Effector memory CD8-positive, alpha-beta T cell (primary cell): ENCODE data around the gene ACTR8.
"Not testable (repeated sequence)": the region's sequence is repeated elsewhere in the genome, so short reads cannot be mapped to it uniquely, and the experiment has no call there.

Experiments
- ATAC-seq: fragments of 150-1000 bp; cut with Tn5 transposase; replicated peaks from 2 replicates; pipeline ENCODE4 v1.10.0; 2021; ENCODE audit warnings: mild to moderate bottlenecking, moderate library complexity
- DNase-seq, 3 experiments: peaks; one replicate each; pipeline ENCODE4 v3.0.0; 2021
- H3K27ac Mint-ChIP-seq, 2 donors: one replicate each; pipeline ENCODE4 v1.8.0; 2022; ENCODE audit warnings: mild to moderate bottlenecking in 2 of 2, mixed read lengths in 2 of 2, moderate library complexity in 2 of 2
- H3K27me3 Mint-ChIP-seq, 2 donors: one replicate each; pipeline ENCODE4 v1.8.0; 2022; ENCODE audit warnings: mixed read lengths in 2 of 2
- H3K36me3 Mint-ChIP-seq: one replicate; pipeline ENCODE4 v1.8.0; 2022; ENCODE audit warnings: mild to moderate bottlenecking, moderate library complexity, mixed read lengths; ENCODE audit not compliant: insufficient read depth
- H3K4me1 Mint-ChIP-seq, 2 donors: one replicate each; pipeline ENCODE4 v1.8.0; 2022; ENCODE audit warnings: low read depth in 2 of 2, mixed read lengths in 2 of 2
- H3K4me3 Mint-ChIP-seq, 2 donors: one replicate each; pipeline ENCODE4 v1.8.0; 2022; ENCODE audit warnings: mild to moderate bottlenecking in 2 of 2, mixed read lengths in 2 of 2, moderate library complexity in 2 of 2
- H3K9me3 Mint-ChIP-seq, 2 donors: one replicate each; pipeline ENCODE4 v1.8.0; 2022; ENCODE audit warnings: mixed read lengths in 2 of 2
- total RNA-seq, 9 experiments: gene quantifications; one replicate each; lab custom pipeline; 2026; lab: John Stamatoyannopoulos, UW

ACTR8 gene
- 34.9 to 63.5 (median 50.7) reads per million in 9 experiments for total RNA-seq

DNA sequence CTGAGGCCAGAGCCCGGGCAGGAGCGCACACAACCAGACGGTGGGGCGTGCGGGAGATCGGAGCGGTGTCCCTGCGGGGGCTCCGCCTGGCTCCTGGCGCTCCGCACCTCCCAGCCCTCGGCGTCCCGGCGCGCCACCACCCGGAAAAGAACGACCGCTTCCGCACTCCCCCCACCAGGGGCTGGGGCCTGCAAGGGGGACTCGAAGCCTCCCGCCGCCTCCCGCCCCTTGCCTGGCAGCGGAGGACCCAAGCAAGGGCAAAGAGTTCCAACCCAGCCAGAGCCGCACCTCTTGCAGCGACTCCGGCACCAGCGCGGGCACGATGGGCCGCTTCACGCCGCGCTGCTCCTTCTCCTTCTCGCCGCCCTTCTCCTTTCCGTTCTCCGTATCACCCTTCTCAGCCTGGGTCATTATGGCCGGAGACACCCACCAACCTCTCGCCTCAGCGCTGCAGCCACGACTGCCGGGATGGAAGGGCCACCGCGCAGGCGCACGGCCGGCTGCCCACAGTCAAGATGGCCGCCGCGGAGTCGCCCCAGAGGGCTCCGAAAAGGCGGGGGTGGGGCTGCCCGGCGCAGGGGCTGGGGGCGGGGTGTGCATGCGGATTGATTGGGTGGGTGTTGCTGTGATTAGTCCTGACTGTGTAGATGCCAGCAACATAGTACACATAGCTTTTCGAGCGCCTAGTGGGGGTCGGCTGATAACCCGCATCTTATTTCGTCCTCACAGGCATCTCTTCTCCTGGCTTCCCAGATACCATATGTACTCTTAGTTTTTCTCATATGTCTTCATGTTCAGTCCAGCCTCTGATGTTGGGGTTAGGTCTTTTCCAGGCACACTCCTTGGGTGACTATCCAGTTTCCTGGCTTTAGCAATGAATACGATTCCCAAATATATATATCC lies at the start of gene ACTR8:
ACTR8 (minus strand) TSS at position 462 of the 903 bp plus-strand sequence; CDS start at position 411, 51 bp downstream.
- ATAC-seq (peak; percentile 87), DNase-seq (peak; percentile 81 to 85 (median 83))
- Mint-ChIP-seq H3K4me3 (peak within 1 kb of the TSS; percentile 89 to 94), H3K27me3 (no peaks in the 10 kb centered on the region), H3K27ac (peak within 1 kb of the TSS; percentile 94 to 97), H3K9me3 (no peaks in the 10 kb centered on the region), H3K36me3 (peaks cover 66% of the 10 kb centered on the region), H3K4me1 (peaks cover 26 to 36% of the 10 kb centered on the region in 2 donors)

DNA sequence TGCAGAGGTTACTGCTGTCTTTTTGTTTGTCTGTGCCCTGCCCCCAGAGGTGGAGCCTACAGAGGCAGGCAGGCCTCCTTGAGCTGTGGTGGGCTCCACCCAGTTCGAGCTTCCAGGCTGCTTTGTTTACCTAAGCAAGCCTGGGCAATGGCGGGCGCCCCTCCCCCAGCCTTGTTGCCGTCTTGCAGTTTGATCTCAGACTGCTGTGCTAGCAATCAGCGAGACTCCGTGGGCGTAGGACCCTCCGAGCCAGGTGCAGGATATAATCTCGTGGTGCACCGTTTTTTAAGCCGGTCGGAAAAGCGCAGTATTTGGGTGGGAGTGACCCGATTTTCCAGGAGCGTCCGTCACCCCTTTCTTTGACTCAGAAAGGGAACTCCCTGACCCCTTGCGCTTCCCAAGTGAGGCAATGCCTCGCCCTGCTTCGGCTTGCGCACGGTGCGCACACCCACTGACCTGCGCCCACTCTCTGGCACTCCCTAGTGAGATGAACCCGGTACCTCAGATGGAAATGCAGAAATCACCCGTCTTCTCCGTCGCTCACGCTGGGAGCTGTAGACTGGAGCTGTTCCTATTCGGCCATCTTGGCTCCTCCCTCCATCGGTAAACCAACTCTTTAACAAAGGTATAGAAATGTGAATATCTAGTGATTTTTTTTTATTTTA lies 45.4 kb upstream of the ACTR8 start:
- not testable (repeated sequence) for ATAC-seq, H3K27ac Mint-ChIP-seq, H3K4me3 Mint-ChIP-seq, DNase-seq, H3K36me3 Mint-ChIP-seq, H3K9me3 Mint-ChIP-seq, H3K4me1 Mint-ChIP-seq
- H3K27me3 Mint-ChIP-seq = peaks cover 8 to 17% of the 10 kb centered on the region in 2 donors

GRCh38 chr3:53921296-53921695 lies 39.3 kb upstream of the ACTR8 start:
- ATAC-seq (peak; percentile 37), DNase-seq (no peak)
- peaks cover 32 to 41% of the 10 kb centered on the region in 2 donors for H3K27me3 Mint-ChIP-seq

DNA sequence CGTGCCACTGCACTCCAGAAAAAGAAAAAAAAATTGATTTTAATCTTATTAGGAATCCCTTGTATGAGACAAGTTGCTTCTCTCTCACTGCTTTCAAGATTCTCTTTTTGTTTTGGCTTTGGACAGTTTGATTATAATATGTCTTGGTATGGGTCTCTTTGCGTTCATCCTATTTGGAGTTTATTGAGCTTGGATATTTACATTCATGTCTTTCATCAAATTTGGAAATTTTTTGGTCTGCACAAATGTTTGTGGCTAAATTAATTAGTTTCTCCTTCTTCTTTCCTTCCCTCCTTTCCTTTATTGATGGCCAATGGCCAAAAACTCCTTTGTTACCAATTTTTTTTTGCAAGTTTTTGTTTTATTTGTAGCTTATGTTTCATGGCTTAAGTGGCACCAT lies 37.8 kb upstream of the ACTR8 start:
- no peaks in the 10 kb centered on the region for H3K9me3 Mint-ChIP-seq
- H3K27ac Mint-ChIP-seq = no peak overlapping the region
- H3K4me1 Mint-ChIP-seq = no peaks in the 10 kb centered on the region
- H3K4me3 Mint-ChIP-seq = no peak overlapping the region
- H3K36me3 Mint-ChIP-seq = no peaks in the 10 kb centered on the region
- H3K27me3 Mint-ChIP-seq = peaks cover 36 to 37% of the 10 kb centered on the region in 2 donors
- ATAC-seq = no peak
- no peak for DNase-seq

More at GRCh38 chr3:53921296-53921695, 39.3 kb upstream of the ACTR8 start:
- Mint-ChIP-seq H3K36me3 (no peaks in the 10 kb centered on the region), H3K4me1 (no peaks in the 10 kb centered on the region), H3K27ac (no peak overlapping the region), H3K4me3 (no peak overlapping the region), H3K9me3 (no peaks in the 10 kb centered on the region)

- peaks cover 48 to 60% of the 10 kb centered on the region in 2 donors for H3K27me3 Mint-ChIP-seq
- H3K27ac Mint-ChIP-seq = no peak overlapping the region
- H3K36me3 Mint-ChIP-seq = no peaks in the 10 kb centered on the region
- no peak for ATAC-seq
- H3K4me3 Mint-ChIP-seq = no peak overlapping the region
- H3K9me3 Mint-ChIP-seq = no peaks in the 10 kb centered on the region
- H3K4me1 Mint-ChIP-seq = no peaks in the 10 kb centered on the region
- no peak for DNase-seq
Measured at GRCh38 chr3:53913401-53913800, 31.4 kb upstream of the ACTR8 start.

DNA sequence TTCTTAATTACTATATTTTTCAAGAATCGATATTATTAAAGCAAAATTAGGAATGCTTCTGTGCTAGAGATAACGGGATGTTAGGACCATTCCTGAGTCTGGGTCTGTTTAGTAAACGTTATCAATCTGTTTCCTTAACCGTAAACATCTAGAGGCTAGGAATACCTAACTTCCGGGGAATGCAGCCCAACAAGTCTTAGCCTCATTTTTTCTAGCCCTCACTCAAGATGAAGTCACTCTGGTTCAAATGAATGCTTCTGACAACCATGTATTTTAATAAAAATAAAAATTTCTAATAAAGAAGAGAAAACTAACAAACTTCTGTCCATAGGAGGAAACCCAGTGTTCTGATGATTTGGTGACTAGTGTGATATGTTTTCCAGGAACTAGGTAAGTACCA lies 20.8 kb upstream of the ACTR8 start:
- no peak overlapping the region for H3K27ac Mint-ChIP-seq
- DNase-seq (no peak), ATAC-seq (no peak)
- H3K36me3 Mint-ChIP-seq = no peaks in the 10 kb centered on the region
- no peaks in the 10 kb centered on the region for H3K9me3 Mint-ChIP-seq
- no peaks in the 10 kb centered on the region for H3K4me1 Mint-ChIP-seq
- no peak overlapping the region for H3K4me3 Mint-ChIP-seq
- H3K27me3 Mint-ChIP-seq = peaks cover 35 to 55% of the 10 kb centered on the region in 2 donors

- Mint-ChIP-seq H3K27me3 (peaks cover 36 to 58% of the 10 kb centered on the region in 2 donors), H3K4me3 (no peak overlapping the region), H3K27ac (no peak overlapping the region), H3K36me3 (no peaks in the 10 kb centered on the region), H3K9me3 (no peaks in the 10 kb centered on the region), H3K4me1 (no peaks in the 10 kb centered on the region)
- ATAC-seq (no peak), DNase-seq (no peak)
Measured at GRCh38 chr3:53902067-53902466, 20.1 kb upstream of the ACTR8 start.

DNA sequence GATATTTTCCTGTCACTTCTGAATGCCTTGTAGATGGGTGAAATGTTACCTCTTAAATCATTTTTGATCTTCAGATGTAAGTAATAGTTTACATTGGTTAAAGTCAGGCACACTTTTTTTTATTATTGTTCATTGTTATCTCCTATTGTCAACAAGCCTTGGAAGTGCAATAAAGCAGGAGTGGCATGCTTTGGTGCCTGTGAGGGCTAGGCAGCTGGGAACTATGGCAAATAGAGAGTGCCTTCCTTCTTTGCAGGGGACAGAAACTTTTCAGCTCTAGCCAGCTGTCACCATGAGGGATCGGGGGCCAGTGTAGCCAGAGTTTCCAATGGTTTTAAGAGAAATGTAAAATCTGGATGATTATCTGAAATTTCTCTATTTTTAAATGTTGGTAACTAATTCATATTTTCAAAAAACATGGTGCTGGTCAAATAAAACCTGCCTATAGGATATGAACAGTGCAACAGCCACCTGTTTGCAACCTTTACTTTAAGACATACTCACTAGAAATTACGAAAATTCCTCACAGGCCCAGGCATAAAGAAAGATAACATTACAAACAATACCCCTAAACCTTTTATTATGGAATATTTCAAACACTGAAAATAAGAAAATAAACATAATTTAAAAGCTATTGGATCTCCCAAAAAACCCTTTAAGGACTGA lies 18.8 kb upstream of the ACTR8 start:
- H3K4me1 Mint-ChIP-seq = no peaks in the 10 kb centered on the region
- H3K27ac Mint-ChIP-seq = no peak overlapping the region
- no peaks in the 10 kb centered on the region for H3K9me3 Mint-ChIP-seq
- H3K4me3 Mint-ChIP-seq = no peak overlapping the region
- ATAC-seq = no peak
- H3K27me3 Mint-ChIP-seq = peaks cover 26 to 46% of the 10 kb centered on the region in 2 donors
- no peak for DNase-seq
- H3K36me3 Mint-ChIP-seq = no peaks in the 10 kb centered on the region

GRCh38 chr3:53899750-53900149 lies 17.8 kb upstream of the ACTR8 start:
- no peak for ATAC-seq
- Mint-ChIP-seq H3K27ac (no peak overlapping the region), H3K4me1 (no peaks in the 10 kb centered on the region), H3K36me3 (no peaks in the 10 kb centered on the region), H3K4me3 (no peak overlapping the region), H3K9me3 (no peaks in the 10 kb centered on the region), H3K27me3 (peaks cover 17 to 36% of the 10 kb centered on the region in 2 donors)
- DNase-seq = no peak

DNA sequence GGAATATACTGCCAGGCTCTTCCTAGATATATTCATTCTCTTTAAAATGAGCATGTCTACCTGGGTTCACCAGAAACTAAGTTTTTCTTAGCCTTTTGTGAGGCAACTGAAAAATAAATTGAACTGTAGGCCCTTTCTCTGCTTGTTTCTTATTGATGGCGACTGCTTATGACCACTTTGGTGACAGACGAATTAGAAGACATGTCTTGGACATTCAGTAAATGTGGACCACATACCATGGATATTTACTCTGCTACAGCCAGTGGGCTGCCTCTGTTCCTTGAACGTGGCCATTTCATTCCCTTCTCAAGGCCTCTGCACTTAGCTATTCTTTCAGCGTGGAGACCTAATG lies 10.3 kb upstream of the ACTR8 start:
- DNase-seq = no peak
- Mint-ChIP-seq H3K27ac (peak overlapping the region; percentile 99 to 100), H3K36me3 (peaks cover 30% of the 10 kb centered on the region), H3K4me3 (peak overlapping the region; percentile 92 to 96), H3K27me3 (peaks cover 3 to 4% of the 10 kb centered on the region in 2 donors), H3K4me1 (peaks cover 27 to 40% of the 10 kb centered on the region in 2 donors), H3K9me3 (no peaks in the 10 kb centered on the region)
- no peak for ATAC-seq

DNA sequence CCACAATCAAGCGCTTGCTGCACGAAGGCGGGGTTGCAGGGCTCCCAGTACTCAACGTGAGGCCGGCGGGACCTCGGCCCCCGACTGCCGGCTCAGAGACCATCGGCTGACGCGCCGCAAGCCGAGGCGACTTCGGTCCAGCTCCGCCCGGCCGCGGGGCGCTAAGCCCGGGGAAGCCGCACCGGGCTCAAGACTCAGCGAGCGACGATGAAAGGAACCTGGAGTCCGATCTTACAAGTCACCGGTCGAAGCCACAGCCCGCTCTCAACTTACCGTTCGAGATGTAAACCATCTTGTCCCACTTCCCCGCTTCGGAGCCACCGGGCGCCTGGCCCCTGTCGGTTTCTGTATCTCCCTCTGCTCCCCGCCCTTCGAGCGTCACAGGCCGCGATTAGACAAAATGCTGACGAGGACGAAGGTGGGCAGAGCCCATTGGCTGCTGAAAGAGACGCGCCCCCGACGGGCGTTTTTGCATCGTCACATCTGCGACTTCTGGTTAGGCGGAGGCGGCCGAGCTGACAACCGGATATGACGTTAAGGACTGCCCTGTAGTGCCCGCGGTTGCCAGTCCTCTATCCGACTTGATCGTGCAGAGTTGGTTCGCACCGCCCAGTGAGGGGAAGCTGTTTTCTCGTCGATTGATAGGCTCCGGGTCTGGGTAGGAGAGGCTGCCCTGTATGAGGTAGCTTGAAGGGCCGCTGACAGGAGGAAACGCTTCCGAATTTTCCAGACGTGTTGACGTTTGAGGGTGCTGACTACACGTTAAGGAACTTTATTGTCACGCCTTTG lies 9.7 kb upstream of the ACTR8 start, which contains the start of gene SELENOK:
SELENOK (minus strand) TSS at position 363 of the 789 bp plus-strand sequence.
- peaks cover 27 to 40% of the 10 kb centered on the region in 2 donors for H3K4me1 Mint-ChIP-seq
- no peaks in the 10 kb centered on the region for H3K9me3 Mint-ChIP-seq
- H3K4me3 Mint-ChIP-seq = peak within 1 kb of the TSS; percentile 92 to 96

DNA sequence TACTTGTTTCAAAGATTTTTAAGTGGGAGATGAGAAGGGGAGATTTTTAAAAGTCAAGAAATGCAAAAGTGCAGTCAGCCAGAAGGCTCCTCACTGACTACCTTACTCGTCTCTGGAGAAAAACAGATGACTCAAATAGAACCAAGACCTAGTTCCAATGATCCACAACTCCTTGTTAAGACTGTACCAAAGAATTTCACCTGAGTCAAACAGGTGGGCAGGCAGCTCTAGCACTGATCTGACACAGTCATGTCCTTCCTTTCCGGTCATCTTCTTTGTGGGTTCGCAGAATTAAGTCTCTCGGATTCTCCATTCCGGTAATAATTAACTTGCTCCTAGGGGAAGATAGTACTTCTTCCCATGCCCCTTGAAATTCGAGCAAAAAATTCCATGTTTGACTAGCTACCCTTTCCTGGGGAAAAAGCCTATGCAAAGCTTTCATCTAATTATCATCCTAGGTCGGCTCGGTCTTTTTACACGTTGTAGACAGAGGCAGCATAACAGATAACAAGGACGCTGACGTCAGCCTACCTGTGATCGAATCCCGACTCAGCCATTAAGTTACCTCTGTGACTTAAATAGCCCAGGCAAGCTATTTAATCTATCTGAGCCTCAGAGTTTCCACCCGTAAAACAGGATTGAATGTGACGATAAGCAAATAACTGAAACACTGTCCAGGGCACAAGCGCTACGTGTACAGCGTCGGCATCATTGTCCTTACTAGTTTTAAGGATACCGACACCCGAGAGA lies 8.9 kb upstream of the ACTR8 start:
- peaks cover 27 to 40% of the 10 kb centered on the region in 2 donors for H3K4me1 Mint-ChIP-seq
- peak; percentile 42 to 59 (median 52) for DNase-seq
- H3K36me3 Mint-ChIP-seq = peaks cover 42% of the 10 kb centered on the region
- H3K27ac Mint-ChIP-seq = peak overlapping the region; percentile 99 to 100
- H3K27me3 Mint-ChIP-seq = no peaks in the 10 kb centered on the region
- peak; percentile 43 for ATAC-seq
- H3K4me3 Mint-ChIP-seq = peak overlapping the region; percentile 92 to 96
- H3K9me3 Mint-ChIP-seq = no peaks in the 10 kb centered on the region

More for the DNA sequence above, 9.7 kb upstream of the ACTR8 start, which contains the start of gene SELENOK:
- peak; percentile 89 for ATAC-seq
- Mint-ChIP-seq H3K27me3 (no peaks in the 10 kb centered on the region), H3K27ac (peak within 1 kb of the TSS; percentile 99 to 100), H3K36me3 (peaks cover 35% of the 10 kb centered on the region)
- DNase-seq = peak; percentile 96 to 97 (median 96)
